ENCODE measurements around the gene SCAMP2. TPM values are rescaled to one million over a fixed set of nuclear protein-coding genes. Genes with fewer than 3 reads are reported as not detected.

SCAMP2 gene
- total RNA-seq, 1 experiment from 2014 or later, result 55.8 TPM

DNA sequence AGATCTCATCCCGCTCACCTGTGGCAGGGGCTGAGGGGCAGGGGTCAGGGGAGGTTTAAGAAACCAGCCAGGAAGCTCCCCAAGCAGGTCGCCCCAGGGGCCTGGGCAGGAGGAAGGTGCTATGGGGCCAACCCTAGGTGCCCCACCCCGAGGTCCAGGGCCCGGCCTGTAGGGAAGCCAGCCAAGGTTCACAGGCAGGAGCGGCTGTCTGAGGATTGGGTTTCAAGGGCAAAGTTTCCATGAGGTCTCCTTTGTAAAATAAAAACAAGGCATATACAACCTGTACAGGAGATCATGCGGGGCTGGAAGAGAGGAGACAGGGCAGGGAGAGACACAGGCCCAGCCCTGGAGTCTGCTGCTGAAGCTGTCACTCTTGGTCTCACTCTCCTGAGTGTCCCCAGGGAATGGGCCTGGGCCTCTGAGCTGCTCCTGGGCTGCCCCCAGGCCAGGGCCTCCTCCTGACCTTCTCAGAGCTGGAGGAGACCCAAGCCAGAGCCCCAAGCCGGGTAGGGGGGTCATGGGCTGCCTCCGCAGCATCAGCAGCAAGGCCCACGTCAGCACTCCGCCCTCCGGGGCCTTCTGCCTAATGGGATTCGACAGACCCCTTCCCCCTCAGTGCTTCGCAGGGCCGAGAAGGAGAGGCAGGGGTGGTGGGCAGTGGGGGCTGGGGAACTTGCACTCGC, 41.2 kb downstream of the SCAMP2 start:
- POLR2A ChIA-PET, result no interaction called here

More for the DNA sequence above, 41.2 kb downstream of the SCAMP2 start:
- intact Hi-C loops (cut with micrococcal nuclease), result no loop called here
- Histone ChIP-seq H3K9me3 (ENCODE audit: control insufficient read depth in 1 of 2, insufficient read depth in 1 of 2, low read depth in 1 of 2, low read length in 2 of 2) (no peaks in the 10 kb centered on the region), H2AFZ (ENCODE audit: low read depth, low read length, poor library complexity, severe bottlenecking) (no peak overlapping the region), H3K4me2 (ENCODE audit: low read length) (no peak overlapping the region), H3K4me3 (replicated peaks in 1 of 2; ENCODE audit: low read depth in 1 of 2, low read length in 2 of 2) (no peak overlapping the region), H3K79me2 (ENCODE audit: insufficient read depth, low read length) (no peaks in the 10 kb centered on the region), H3K9me2 (ENCODE audit: insufficient read depth) (no peaks in the 10 kb centered on the region), H3K27ac (ENCODE audit: low read depth, low read length) (no peak overlapping the region), H3K9ac (ENCODE audit: low read length) (no peak overlapping the region), H3K36me3 (ENCODE audit: control insufficient read depth in 1 of 2, insufficient read depth in 2 of 2, low read length in 2 of 2) (no peaks in the 10 kb centered on the region), H3K4me1 (ENCODE audit: control insufficient read depth in 1 of 2, insufficient read depth in 2 of 2, low read length in 2 of 2) (peaks cover 0 to 9% of the 10 kb centered on the region in 2 experiments; a peak in 2 of 4 replicates), H4K20me1 (ENCODE audit: insufficient read depth) (no peaks in the 10 kb centered on the region), H3K27me3 (ENCODE audit: insufficient read depth, low read length) (peaks cover 19% of the 10 kb centered on the region; the same call in 1 of the 2 replicates)
- DNase-seq (ENCODE audit: low read depth, low spot score), result no peak
- RAD21 ChIA-PET (ENCODE audit: low non-redundant PET in 1 of 2, low total read pairs in 2 of 2, uncharacterized antibody in 2 of 2, unreplicated experiment in 2 of 2), result no interaction called here
- no TSS peak for BruUV-seq (replicated peaks)
- no peak for ATAC-seq
- TF ChIP-seq EGR1 (IDR thresholded peaks at IDR 0.05; ENCODE audit: low read depth), result no peak
- no peak for TF ChIP-seq POLR2AphosphoS5 (IDR thresholded peaks at IDR 0.05; ENCODE audit: low read depth, low read length)
- TF ChIP-seq EZH2phosphoT487 (IDR thresholded peaks at IDR 0.05; ENCODE audit: borderline replicate concordance), result no peak
- TF ChIP-seq CEBPB (IDR thresholded peaks at IDR 0.05; ENCODE audit: low read depth), result no peak
- TF ChIP-seq RAD21 (IDR thresholded peaks at IDR 0.05; ENCODE audit: low read depth), result no peak
- no peak for TF ChIP-seq ZFX (IDR thresholded peaks at IDR 0.05)
- TF ChIP-seq TCF7L2 (IDR thresholded peaks at IDR 0.05; ENCODE audit: borderline replicate concordance, extremely low read depth, insufficient read depth, insufficient read length), result no peak
- TF ChIP-seq, protein P1, sequence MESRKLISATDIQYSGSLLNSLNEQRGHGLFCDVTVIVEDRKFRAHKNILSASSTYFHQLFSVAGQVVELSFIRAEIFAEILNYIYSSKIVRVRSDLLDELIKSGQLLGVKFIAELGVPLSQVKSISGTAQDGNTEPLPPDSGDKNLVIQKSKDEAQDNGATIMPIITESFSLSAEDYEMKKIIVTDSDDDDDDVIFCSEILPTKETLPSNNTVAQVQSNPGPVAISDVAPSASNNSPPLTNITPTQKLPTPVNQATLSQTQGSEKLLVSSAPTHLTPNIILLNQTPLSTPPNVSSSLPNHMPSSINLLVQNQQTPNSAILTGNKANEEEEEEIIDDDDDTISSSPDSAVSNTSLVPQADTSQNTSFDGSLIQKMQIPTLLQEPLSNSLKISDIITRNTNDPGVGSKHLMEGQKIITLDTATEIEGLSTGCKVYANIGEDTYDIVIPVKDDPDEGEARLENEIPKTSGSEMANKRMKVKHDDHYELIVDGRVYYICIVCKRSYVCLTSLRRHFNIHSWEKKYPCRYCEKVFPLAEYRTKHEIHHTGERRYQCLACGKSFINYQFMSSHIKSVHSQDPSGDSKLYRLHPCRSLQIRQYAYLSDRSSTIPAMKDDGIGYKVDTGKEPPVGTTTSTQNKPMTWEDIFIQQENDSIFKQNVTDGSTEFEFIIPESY (IDR thresholded peaks at IDR 0.05; ENCODE audit: extremely low read depth, insufficient replicate concordance, low read length), result no peak
- TF ChIP-seq POLR2A (IDR thresholded peaks at IDR 0.05; ENCODE audit: borderline replicate concordance, extremely low read depth, insufficient read depth, insufficient read length), result no peak
- no peak for TF ChIP-seq SRF (IDR thresholded peaks at IDR 0.05; ENCODE audit: low read depth)
- TF ChIP-seq JUND (IDR thresholded peaks at IDR 0.05), result no peak
- TF ChIP-seq, protein P2, sequence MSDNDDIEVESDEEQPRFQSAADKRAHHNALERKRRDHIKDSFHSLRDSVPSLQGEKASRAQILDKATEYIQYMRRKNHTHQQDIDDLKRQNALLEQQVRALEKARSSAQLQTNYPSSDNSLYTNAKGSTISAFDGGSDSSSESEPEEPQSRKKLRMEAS (IDR thresholded peaks at IDR 0.05), result no peak
- TF ChIP-seq EZH2 (IDR thresholded peaks at IDR 0.05), result no peak
- no peak for TF ChIP-seq REST (IDR thresholded peaks at IDR 0.05; ENCODE audit: low read depth)
- TF ChIP-seq YY1 (IDR thresholded peaks at IDR 0.05; ENCODE audit: extremely low read depth, insufficient replicate concordance, low read depth, low read length), result no peak
- TF ChIP-seq SIN3A (IDR thresholded peaks at IDR 0.05; ENCODE audit: low read depth), result no peak
- no peak for TF ChIP-seq SP1 (IDR thresholded peaks at IDR 0.05; ENCODE audit: low read depth)
- no peak for TF ChIP-seq ATF3 (IDR thresholded peaks at IDR 0.05)
- CTCF ChIA-PET, result no interaction called here

Data from HCT116 (cell line).